Measurements from ENCODE around the gene TRPM4.

- no peak for TF ChIP-seq EZH2 (optimal IDR thresholded peaks at IDR 0.05; ENCODE audit: low read depth, low read length)
- peak; percentile 10; the same call in 1 of the 2 replicates for TF ChIP-seq CTCF (IDR thresholded peaks at IDR 0.05; ENCODE audit: low read length)
Observed at GRCh38 chr19:49213791-49214190, 56.2 kb downstream of the TRPM4 start.

Data from MM.1S (cell line).